AG10803 (cell line): ENCODE measurements around the gene HDAC3.

Experiments
- DNase-seq: peaks from one replicate; pipeline ENCODE4 v3.0.0; 2010; ENCODE audit warnings: low read depth
- H3K4me3 ChIP-seq: 2 replicates; pipeline ENCODE4 v1.5.1; 2011; ENCODE audit warnings: mild to moderate bottlenecking, low read length, control low read depth
- TF ChIP-seq, protein P1 (sequence below): conservative IDR thresholded peaks from 2 replicates; pipeline ENCODE4 v1.5.1; 2011; ENCODE audit warnings: mild to moderate bottlenecking, low read length, control low read depth, inconsistent platforms

The HDAC3 gene

DNA sequence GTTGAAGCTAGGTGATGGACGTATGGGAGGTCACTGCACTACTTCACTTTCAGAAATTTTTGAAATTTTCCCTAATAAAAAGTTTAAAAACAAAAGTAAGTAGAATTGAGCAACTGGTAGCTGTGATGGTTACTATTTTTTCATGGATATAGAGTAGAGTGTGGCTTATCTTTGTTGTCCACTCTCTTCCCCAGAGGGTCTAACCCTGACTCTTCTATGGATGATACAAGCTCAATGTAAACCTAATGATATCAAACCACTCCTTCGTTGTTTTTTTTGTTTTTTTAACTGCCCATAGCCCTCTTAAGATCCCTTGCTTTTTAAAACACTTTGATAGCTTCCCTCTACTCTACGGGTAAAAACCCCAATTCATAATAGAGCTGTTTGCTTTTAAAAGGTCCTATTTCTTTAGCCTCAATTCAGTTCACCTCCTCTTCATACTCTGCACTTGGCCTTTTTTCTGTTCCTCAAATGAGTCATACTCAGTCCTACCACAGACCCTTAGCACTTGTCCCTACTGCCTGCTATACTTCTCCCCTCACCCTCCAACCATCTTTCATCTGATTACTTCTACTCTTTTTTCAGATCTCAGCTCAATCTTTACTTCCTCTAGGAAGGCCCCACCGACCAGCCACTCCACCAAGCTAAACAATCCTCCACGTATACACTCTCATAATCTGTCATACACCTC is 2.6 kb downstream of the HDAC3 start:
- no peak overlapping the region for H3K4me3 ChIP-seq
- DNase-seq: no peak
- TF ChIP-seq, protein P1, sequence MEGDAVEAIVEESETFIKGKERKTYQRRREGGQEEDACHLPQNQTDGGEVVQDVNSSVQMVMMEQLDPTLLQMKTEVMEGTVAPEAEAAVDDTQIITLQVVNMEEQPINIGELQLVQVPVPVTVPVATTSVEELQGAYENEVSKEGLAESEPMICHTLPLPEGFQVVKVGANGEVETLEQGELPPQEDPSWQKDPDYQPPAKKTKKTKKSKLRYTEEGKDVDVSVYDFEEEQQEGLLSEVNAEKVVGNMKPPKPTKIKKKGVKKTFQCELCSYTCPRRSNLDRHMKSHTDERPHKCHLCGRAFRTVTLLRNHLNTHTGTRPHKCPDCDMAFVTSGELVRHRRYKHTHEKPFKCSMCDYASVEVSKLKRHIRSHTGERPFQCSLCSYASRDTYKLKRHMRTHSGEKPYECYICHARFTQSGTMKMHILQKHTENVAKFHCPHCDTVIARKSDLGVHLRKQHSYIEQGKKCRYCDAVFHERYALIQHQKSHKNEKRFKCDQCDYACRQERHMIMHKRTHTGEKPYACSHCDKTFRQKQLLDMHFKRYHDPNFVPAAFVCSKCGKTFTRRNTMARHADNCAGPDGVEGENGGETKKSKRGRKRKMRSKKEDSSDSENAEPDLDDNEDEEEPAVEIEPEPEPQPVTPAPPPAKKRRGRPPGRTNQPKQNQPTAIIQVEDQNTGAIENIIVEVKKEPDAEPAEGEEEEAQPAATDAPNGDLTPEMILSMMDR: no peak

DNA sequence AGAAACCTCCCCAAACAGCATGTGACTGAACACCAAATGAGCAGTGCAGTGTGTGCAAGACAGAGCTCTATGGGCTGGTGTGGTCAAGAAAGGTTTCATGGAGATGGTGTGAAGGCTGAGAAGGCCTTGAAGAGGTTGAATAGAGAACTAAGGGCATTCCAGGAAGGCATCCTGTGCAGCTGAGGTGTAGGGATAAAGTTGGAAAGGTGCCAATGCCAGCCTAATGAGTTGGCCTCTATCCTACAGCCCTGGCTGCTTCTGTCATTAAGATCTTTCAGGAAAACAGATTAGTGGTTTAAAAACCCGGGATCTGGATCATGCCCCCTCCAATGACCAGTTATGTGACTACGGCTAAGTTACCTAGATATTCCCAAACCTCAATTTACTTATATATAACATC is 4.0 kb downstream of the HDAC3 start:
- DNase-seq: no peak
- TF ChIP-seq, protein P1: no peak

DNA sequence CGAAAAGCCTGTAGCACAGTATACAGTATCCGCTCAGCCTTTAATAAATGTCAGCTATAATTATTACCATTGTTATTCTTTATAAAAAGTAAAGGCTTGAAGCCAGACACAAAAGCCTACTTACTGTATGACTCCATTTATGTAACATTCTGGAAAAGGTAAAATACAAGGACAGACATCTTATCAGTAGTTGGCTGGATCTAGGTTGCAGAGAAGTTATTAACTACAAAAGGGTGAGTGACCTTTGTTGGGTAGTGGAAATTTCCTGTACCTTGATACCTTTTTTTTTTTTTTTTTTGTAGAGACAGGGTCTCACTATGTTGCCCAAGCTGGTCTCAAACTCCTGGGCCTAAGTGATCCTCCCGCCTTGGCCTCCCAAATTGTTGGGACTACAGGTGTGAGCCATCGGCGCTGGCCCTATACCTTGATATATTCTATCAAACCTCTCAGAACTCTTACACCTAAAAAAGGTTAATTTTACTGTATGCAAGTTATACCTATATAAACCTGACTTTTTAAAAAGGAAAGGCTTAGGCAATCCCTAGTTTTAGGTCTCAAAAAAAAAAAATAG is 6.0 kb downstream of the HDAC3 start:
- TF ChIP-seq, protein P1: no peak
- no peak overlapping the region for H3K4me3 ChIP-seq
- DNase-seq: no peak

More for the DNA sequence above, 4.0 kb downstream of the HDAC3 start:
- no peak overlapping the region for H3K4me3 ChIP-seq

DNA sequence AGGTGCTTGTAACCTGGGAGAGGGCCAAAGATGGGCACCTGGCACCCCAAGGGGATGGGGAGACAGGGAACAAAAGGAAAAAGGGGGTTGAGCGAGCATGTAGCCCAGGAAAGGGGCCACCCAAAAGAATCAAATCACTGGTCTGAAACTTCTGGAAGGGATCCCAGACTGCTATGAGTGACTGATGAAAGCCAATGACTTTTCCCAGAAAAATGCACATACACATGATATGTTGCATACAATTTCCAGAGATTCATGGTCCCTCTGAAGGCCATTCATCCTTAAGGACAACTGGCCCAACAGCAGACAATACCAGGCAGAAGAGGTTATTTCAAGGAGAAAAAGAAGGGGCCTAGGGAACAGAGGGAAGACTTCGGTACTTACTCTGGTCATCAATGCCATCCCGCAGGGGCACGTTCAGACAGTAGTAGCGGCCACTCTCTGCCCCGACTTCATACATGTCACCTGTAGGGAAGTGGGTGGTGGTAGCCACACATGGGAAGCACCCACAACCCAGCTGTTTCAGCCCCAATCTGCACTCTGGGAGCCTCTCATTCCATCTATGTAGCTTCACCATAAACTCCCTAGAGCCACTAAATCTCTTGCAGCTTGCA is 8.4 kb downstream of the HDAC3 start:
- DNase-seq: no peak
- TF ChIP-seq, protein P1: no peak
- no peak overlapping the region for H3K4me3 ChIP-seq

DNA sequence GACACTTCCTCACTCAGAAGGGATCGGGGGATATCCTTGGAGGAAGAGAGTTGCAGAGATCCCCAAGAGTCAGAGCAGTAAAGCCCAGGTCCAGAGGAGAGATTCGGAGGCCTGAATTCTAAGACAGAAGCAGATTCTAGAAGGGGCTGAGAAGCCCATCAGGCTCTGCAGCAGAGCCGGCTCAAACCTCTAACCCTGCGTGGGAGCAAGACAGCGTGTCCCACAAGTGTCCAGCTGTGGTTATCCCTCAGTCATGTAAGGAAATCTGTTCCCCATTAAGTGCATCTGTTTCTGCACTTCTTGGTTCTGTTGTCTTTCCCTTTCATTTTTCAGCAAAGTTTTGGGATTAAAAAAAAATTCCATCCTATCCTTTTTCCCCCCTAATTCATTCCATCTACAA is 13.0 kb downstream of the HDAC3 start:
- peak; percentile 61 for DNase-seq
- no peak overlapping the region for H3K4me3 ChIP-seq
- TF ChIP-seq, protein P1: no peak

DNA sequence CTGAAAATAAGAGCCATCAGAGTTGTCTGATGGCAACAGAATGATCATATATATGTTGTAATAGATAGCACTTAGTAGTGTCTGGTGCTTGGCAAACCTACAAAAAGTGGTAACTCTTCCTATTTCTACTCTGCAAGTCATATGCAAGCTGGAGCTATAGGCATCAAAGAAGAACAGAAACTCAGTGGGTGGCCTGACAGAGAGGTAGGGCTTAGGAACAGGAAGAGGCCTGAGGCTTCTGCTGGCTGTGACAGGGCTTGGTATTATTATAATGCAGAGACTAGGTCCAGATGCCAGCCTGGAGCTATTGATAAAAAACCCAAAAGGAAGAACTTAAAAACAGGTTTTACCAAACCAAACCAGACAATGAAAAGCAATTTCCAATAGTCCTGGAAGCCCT is 13.5 kb downstream of the HDAC3 start:
- no peak for DNase-seq
- no peak overlapping the region for H3K4me3 ChIP-seq
- TF ChIP-seq, protein P1: no peak
